K562 (cell line): Measurements from ENCODE around the gene GRAMD2B. TPM values are rescaled to one million over a fixed set of nuclear protein-coding genes. Genes with fewer than 3 reads are reported as not detected.

Experiments
- CHD2 ChIP-seq: IDR thresholded peaks from 2 replicates; pipeline ENCODE4 v1.6.1; 2011; ENCODE audit warnings: low read depth, low read length
- CREM ChIP-seq: IDR thresholded peaks from 2 replicates; pipeline ENCODE4 v1.6.1; 2014; ENCODE audit warnings: antibody characterized with exemption, low read depth
- CXXC5 ChIP-seq: fragments of 250-450 bp; sonication (Bioruptor Pico); IDR thresholded peaks from 2 replicates; pipeline ENCODE4 v1.8.0; 2022; ENCODE audit warnings: inconsistent platforms, mild to moderate bottlenecking, moderate library complexity
- DLX4 ChIP-seq: fragments of 250-450 bp; sonication (Bioruptor Pico); IDR thresholded peaks from 2 replicates; pipeline ENCODE4 v1.6.1; 2021; ENCODE audit warnings: mild to moderate bottlenecking
- ELF2 ChIP-seq: fragments of 250-450 bp; sonication (Bioruptor Pico); IDR thresholded peaks from 2 replicates; pipeline ENCODE4 v1.5.0; 2021; ENCODE audit warnings: mild to moderate bottlenecking
- FOXM1 ChIP-seq, 2 experiments: fragments of 450-650 bp in 1 of 2; sonication (generic) in 1 of 2; formaldehyde crosslinking in 1 of 2; IDR thresholded peaks; 2 replicates each; pipeline versions ENCODE4 v1.6.1 to v1.9.0; 2017 to 2022; ENCODE audit warnings: low read depth in 2 of 2, mild to moderate bottlenecking in 2 of 2, missing genetic modification reagents in 1 of 2, moderate library complexity in 1 of 2
- GABPB1 ChIP-seq: sonication (generic); formaldehyde crosslinking; IDR thresholded peaks from 2 replicates; pipeline ENCODE4 v1.8.0; 2022; ENCODE audit warnings: mild to moderate bottlenecking, missing genetic modification reagents
- MNT ChIP-seq, 2 experiments: fragments of 450-650 bp; conservative IDR thresholded peaks; 2 replicates each; pipeline ENCODE4 v1.6.1; 2017; ENCODE audit warnings: mild to moderate bottlenecking in 2 of 2, moderate library complexity in 2 of 2
- PYGO2 ChIP-seq: fragments of 450-650 bp; IDR thresholded peaks from 2 replicates; pipeline ENCODE4 v1.6.1; 2016; ENCODE audit warnings: mild to moderate bottlenecking, missing genetic modification characterization, moderate library complexity, missing compliant biosample characterization
- SNIP1 ChIP-seq: fragments of 450-650 bp; IDR thresholded peaks from 2 replicates; pipeline ENCODE4 v1.7.1; 2017; ENCODE audit warnings: low read depth, mild to moderate bottlenecking
- SP2 ChIP-seq: IDR thresholded peaks from 2 replicates; pipeline ENCODE4 v1.6.1; 2011; ENCODE audit warnings: mild to moderate bottlenecking, low read depth, low read length, moderate library complexity; ENCODE audit not compliant: poor library complexity, severe bottlenecking; ENCODE audit errors: extremely low read depth
- TRIM28 ChIP-seq: fragments of 450-650 bp; IDR thresholded peaks from 2 replicates; pipeline ENCODE4 v1.6.1; 2017
- ZFPM2 ChIP-seq: fragments of 250-450 bp; sonication (Bioruptor Pico); IDR thresholded peaks from 2 replicates; pipeline ENCODE4 v1.5.1; 2022; ENCODE audit warnings: mild to moderate bottlenecking
- ZNF717 ChIP-seq: fragments of 250-450 bp; sonication (Bioruptor Pico); IDR thresholded peaks from 2 replicates; pipeline ENCODE4 v1.5.0; 2021
- ZNF766 ChIP-seq: fragments of 200-800 bp; sonication (Bioruptor generic); conservative IDR thresholded peaks from 2 replicates; pipeline ENCODE4 v1.6.1; 2016; ENCODE audit warnings: missing genetic modification characterization, missing compliant biosample characterization
- polyA plus RNA-seq, 8 experiments: library from polyadenylated mRNA; depleted of rRNA in 4 of 8; stranded (reverse) in 5 of 8; unstranded in 3 of 8; fragments of >200 nt; fragmentation: Nextera tagmentation in 2 of 8; fragmentation: Illumina TruSeq in 1 of 8; extraction: Ambion mirVana in 2 of 8; extraction: Trizol in 1 of 8; gene quantifications; 2 replicates each; pipeline versions ENCODE4 v1.2.1 to v1.2.3, GENCODE V29; 2011 to 2014; ENCODE audit warnings: inconsistent platforms in 1 of 8, missing spikeins in 1 of 8
- total RNA-seq, 7 experiments: library from RNA; depleted of rRNA in 6 of 7; stranded (reverse); fragments of >200 nt in 6 of 7; fragmentation: Illumina TruSeq in 2 of 7; extraction: Trizol in 2 of 7; gene quantifications; 2 replicates each; pipeline versions ENCODE4 v1.2.1 to v1.2.3, GENCODE V29; 2011 to 2021; ENCODE audit warnings: low replicate concordance in 1 of 7
- TF ChIP-seq, protein P1 (sequence below): fragments of 250-450 bp; sonication (Bioruptor Pico); IDR thresholded peaks from 2 replicates; pipeline ENCODE4 v1.5.0; 2020; ENCODE audit warnings: mild to moderate bottlenecking, borderline replicate concordance
- TF ChIP-seq, protein P2 (sequence below): sonication (generic); formaldehyde crosslinking; IDR thresholded peaks from 2 replicates; pipeline ENCODE4 v1.8.1; 2022; ENCODE audit warnings: missing genetic modification reagents

The GRAMD2B gene
- total and polyA plus RNA-seq, 9 of the 15 experiments (the other 6 are each of a cell fraction or from before 2014, with no cell fraction given), result 0.32 to 4.2 (median 1.4) TPM

GRCh38 chr5:126519637-126520592, 96.7 kb downstream of the GRAMD2B start (continued):
- TF ChIP-seq ELF2 (CRISPR knock-in tag), result no peak
- no peak for TF ChIP-seq PYGO2 (tag)
- TF ChIP-seq MNT (conservative IDR thresholded peaks at IDR 0.05), result no peak; a peak in 1 of 4 replicates
- TF ChIP-seq DLX4 (CRISPR knock-in tag), result no peak
- TF ChIP-seq GABPB1 (CRISPR knock-in tag), result no peak
- TF ChIP-seq ZNF766 (CRISPR knock-in tag), result peak; percentile 91
- TF ChIP-seq TRIM28, result 0 out of 2 replicates have a peak, but pooled peaks have one; percentile 43
- peak; percentile 50; the same call in 1 of the 2 replicates for TF ChIP-seq FOXM1 (IDR thresholded peaks at IDR 0.05; ENCODE audit: low read depth)
- no peak for TF ChIP-seq FOXM1 (CRISPR knock-in tag; IDR thresholded peaks at IDR 0.05; ENCODE audit: low read depth)
- TF ChIP-seq CREM, result no peak
- TF ChIP-seq ZNF717 (CRISPR knock-in tag), result no peak
- TF ChIP-seq, protein P1, sequence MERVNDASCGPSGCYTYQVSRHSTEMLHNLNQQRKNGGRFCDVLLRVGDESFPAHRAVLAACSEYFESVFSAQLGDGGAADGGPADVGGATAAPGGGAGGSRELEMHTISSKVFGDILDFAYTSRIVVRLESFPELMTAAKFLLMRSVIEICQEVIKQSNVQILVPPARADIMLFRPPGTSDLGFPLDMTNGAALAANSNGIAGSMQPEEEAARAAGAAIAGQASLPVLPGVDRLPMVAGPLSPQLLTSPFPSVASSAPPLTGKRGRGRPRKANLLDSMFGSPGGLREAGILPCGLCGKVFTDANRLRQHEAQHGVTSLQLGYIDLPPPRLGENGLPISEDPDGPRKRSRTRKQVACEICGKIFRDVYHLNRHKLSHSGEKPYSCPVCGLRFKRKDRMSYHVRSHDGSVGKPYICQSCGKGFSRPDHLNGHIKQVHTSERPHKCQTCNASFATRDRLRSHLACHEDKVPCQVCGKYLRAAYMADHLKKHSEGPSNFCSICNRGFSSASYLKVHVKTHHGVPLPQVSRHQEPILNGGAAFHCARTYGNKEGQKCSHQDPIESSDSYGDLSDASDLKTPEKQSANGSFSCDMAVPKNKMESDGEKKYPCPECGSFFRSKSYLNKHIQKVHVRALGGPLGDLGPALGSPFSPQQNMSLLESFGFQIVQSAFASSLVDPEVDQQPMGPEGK (CRISPR knock-in tag), result no peak
- TF ChIP-seq, protein P2, sequence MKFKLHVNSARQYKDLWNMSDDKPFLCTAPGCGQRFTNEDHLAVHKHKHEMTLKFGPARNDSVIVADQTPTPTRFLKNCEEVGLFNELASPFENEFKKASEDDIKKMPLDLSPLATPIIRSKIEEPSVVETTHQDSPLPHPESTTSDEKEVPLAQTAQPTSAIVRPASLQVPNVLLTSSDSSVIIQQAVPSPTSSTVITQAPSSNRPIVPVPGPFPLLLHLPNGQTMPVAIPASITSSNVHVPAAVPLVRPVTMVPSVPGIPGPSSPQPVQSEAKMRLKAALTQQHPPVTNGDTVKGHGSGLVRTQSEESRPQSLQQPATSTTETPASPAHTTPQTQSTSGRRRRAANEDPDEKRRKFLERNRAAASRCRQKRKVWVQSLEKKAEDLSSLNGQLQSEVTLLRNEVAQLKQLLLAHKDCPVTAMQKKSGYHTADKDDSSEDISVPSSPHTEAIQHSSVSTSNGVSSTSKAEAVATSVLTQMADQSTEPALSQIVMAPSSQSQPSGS, result no peak
- TF ChIP-seq ZFPM2, result no peak
- no peak for TF ChIP-seq CHD2
- no peak for TF ChIP-seq SP2
- 0 out of 2 replicates have a peak, but pooled peaks have one; percentile 8 for TF ChIP-seq CXXC5 (CRISPR knock-in tag)
- TF ChIP-seq SNIP1, result no peak
